ENCODE data around the gene NUP93. TPM values are rescaled to one million over a fixed set of nuclear protein-coding genes. Genes with fewer than 3 reads are reported as not detected.

The NUP93 gene
- total and polyA plus RNA-seq, 2 experiments from 2014 or later: 23.5 to 35.7 TPM

- Histone ChIP-seq H3K27me3 (no peaks in the 10 kb centered on the region), H3K4me2 (no peak overlapping the region), H3K4me3 (no peak overlapping the region), H3K9me3 (ENCODE audit: low read depth) (no peaks in the 10 kb centered on the region), H4K20me1 (ENCODE audit: insufficient read depth, poor library complexity, severe bottlenecking) (no peaks in the 10 kb centered on the region), H3K36me3 (replicated peaks; ENCODE audit: insufficient read depth, low read depth) (no peaks in the 10 kb centered on the region), H2AFZ (no peak overlapping the region), H3K4me1 (ENCODE audit: insufficient read depth) (no peaks in the 10 kb centered on the region), H3K79me2 (no peaks in the 10 kb centered on the region), H3K27ac (no peak overlapping the region), H3K9me2 (replicated peaks; ENCODE audit: insufficient read depth) (no peaks in the 10 kb centered on the region)
- no peak for DNase-seq (ENCODE audit: low spot score)
- TF ChIP-seq EZH2 (IDR thresholded peaks at IDR 0.05; ENCODE audit: borderline replicate concordance): no peak
- no peak for TF ChIP-seq EZH2phosphoT487 (IDR thresholded peaks at IDR 0.05; ENCODE audit: low read depth, severe bottlenecking, unreplicated experiment)
- no peak for TF ChIP-seq CTCF (IDR thresholded peaks at IDR 0.05; ENCODE audit: poor library complexity)
- 81% methylated on average over 3 of the region's 3 CpGs for WGBS (ENCODE audit: low lambda C conversion rate, missing lambda C conversion rate)
Observed at GRCh38 chr16:56824331-56824730, 94.4 kb downstream of the NUP93 start.

GRCh38 chr16:56824804-56825203 is 94.9 kb downstream of the NUP93 start:
- no peak overlapping the region for H3K4me3 ChIP-seq
- H4K20me1 ChIP-seq (ENCODE audit: insufficient read depth, poor library complexity, severe bottlenecking): no peaks in the 10 kb centered on the region
- no peak overlapping the region for H2AFZ ChIP-seq
- no peaks in the 10 kb centered on the region for H3K36me3 ChIP-seq (replicated peaks; ENCODE audit: insufficient read depth, low read depth)
- H3K4me2 ChIP-seq: no peak overlapping the region
- no peaks in the 10 kb centered on the region for H3K27me3 ChIP-seq
- no peaks in the 10 kb centered on the region for H3K9me2 ChIP-seq (replicated peaks; ENCODE audit: insufficient read depth)
- no peaks in the 10 kb centered on the region for H3K4me1 ChIP-seq (ENCODE audit: insufficient read depth)
- no peak overlapping the region for H3K27ac ChIP-seq
- WGBS (ENCODE audit: low lambda C conversion rate, missing lambda C conversion rate): 98% methylated on average over 3 of the region's 3 CpGs
- H3K9me3 ChIP-seq (ENCODE audit: low read depth): no peaks in the 10 kb centered on the region
- no peak for DNase-seq (ENCODE audit: low spot score)
- TF ChIP-seq EZH2phosphoT487 (IDR thresholded peaks at IDR 0.05; ENCODE audit: low read depth, severe bottlenecking, unreplicated experiment): no peak
- no peak for TF ChIP-seq EZH2 (IDR thresholded peaks at IDR 0.05; ENCODE audit: borderline replicate concordance)
- no peak for TF ChIP-seq CTCF (IDR thresholded peaks at IDR 0.05; ENCODE audit: poor library complexity)
- H3K79me2 ChIP-seq: no peaks in the 10 kb centered on the region

GRCh38 chr16:56825826-56826225 is 95.9 kb downstream of the NUP93 start:
- Histone ChIP-seq H3K9me2 (replicated peaks; ENCODE audit: insufficient read depth) (no peaks in the 10 kb centered on the region), H3K9me3 (ENCODE audit: low read depth) (no peaks in the 10 kb centered on the region), H3K79me2 (no peaks in the 10 kb centered on the region), H3K4me2 (no peak overlapping the region), H2AFZ (no peak overlapping the region), H3K27me3 (no peaks in the 10 kb centered on the region), H3K4me3 (no peak overlapping the region), H3K36me3 (replicated peaks; ENCODE audit: insufficient read depth, low read depth) (no peaks in the 10 kb centered on the region), H4K20me1 (ENCODE audit: insufficient read depth, poor library complexity, severe bottlenecking) (no peaks in the 10 kb centered on the region), H3K27ac (no peak overlapping the region), H3K4me1 (ENCODE audit: insufficient read depth) (no peaks in the 10 kb centered on the region)
- TF ChIP-seq EZH2phosphoT487 (IDR thresholded peaks at IDR 0.05; ENCODE audit: low read depth, severe bottlenecking, unreplicated experiment): no peak
- no peak for DNase-seq (ENCODE audit: low spot score)

GRCh38 chr16:56828647-56829046 is 98.7 kb downstream of the NUP93 start:
- Histone ChIP-seq H3K79me2 (no peaks in the 10 kb centered on the region), H3K36me3 (replicated peaks; ENCODE audit: insufficient read depth, low read depth) (no peaks in the 10 kb centered on the region), H3K27me3 (no peaks in the 10 kb centered on the region), H4K20me1 (ENCODE audit: insufficient read depth, poor library complexity, severe bottlenecking) (no peaks in the 10 kb centered on the region), H3K4me1 (ENCODE audit: insufficient read depth) (no peaks in the 10 kb centered on the region), H2AFZ (no peak overlapping the region), H3K9me2 (replicated peaks; ENCODE audit: insufficient read depth) (no peaks in the 10 kb centered on the region), H3K4me2 (no peak overlapping the region), H3K27ac (no peak overlapping the region), H3K9me3 (ENCODE audit: low read depth) (no peaks in the 10 kb centered on the region), H3K4me3 (no peak overlapping the region)
- DNase-seq (ENCODE audit: low spot score): no peak
- WGBS (ENCODE audit: low lambda C conversion rate, missing lambda C conversion rate): 92% methylated on average over 1 of the region's 1 CpG
- no peak for TF ChIP-seq EZH2phosphoT487 (IDR thresholded peaks at IDR 0.05; ENCODE audit: low read depth, severe bottlenecking, unreplicated experiment)
- TF ChIP-seq EZH2 (IDR thresholded peaks at IDR 0.05; ENCODE audit: borderline replicate concordance): no peak
- TF ChIP-seq CTCF (IDR thresholded peaks at IDR 0.05; ENCODE audit: poor library complexity): no peak

All from hepatocyte (in vitro differentiated cells).